Measurements from ENCODE around the gene KRT77.

GRCh38 chr12:52658196-52658595 lies 45.1 kb downstream of the KRT77 start:
- TF ChIP-seq, protein P1, sequence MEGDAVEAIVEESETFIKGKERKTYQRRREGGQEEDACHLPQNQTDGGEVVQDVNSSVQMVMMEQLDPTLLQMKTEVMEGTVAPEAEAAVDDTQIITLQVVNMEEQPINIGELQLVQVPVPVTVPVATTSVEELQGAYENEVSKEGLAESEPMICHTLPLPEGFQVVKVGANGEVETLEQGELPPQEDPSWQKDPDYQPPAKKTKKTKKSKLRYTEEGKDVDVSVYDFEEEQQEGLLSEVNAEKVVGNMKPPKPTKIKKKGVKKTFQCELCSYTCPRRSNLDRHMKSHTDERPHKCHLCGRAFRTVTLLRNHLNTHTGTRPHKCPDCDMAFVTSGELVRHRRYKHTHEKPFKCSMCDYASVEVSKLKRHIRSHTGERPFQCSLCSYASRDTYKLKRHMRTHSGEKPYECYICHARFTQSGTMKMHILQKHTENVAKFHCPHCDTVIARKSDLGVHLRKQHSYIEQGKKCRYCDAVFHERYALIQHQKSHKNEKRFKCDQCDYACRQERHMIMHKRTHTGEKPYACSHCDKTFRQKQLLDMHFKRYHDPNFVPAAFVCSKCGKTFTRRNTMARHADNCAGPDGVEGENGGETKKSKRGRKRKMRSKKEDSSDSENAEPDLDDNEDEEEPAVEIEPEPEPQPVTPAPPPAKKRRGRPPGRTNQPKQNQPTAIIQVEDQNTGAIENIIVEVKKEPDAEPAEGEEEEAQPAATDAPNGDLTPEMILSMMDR (IDR thresholded peaks at IDR 0.05) = no peak
- TF ChIP-seq POLR2A (IDR thresholded peaks at IDR 0.05) = no peak

Measured in sigmoid colon (tissue), 3 donors.